Inflammatory macrophage (primary cell): ENCODE measurements around the gene JAG1.

ENCODE experiments used
- DNase-seq, 2 donors: peaks; one replicate each; pipeline ENCODE4 v3.0.0-alpha.2; 2020 to 2022
- total RNA-seq, 18 experiments: gene quantifications; one replicate each; lab custom pipeline; 2026; ENCODE audit warnings: mixed read lengths in 6 of 18, inconsistent platforms in 2 of 18; lab: John Stamatoyannopoulos, UW

The JAG1 gene
- total RNA-seq = 18.9 to 453 (median 54.1) reads per million in 18 experiments

- DNase-seq = peak; percentile 90 to 95
Observed at GRCh38 chr20:10673842-10674683, at the start of gene JAG1. Gene JAG1 (minus strand): TSS chr20:10673999. CDS start chr20:10673530, 469 bp downstream.

GRCh38 chr20:10721976-10722375 is 48.2 kb upstream of the JAG1 start:
- DNase-seq = no peak

DNA sequence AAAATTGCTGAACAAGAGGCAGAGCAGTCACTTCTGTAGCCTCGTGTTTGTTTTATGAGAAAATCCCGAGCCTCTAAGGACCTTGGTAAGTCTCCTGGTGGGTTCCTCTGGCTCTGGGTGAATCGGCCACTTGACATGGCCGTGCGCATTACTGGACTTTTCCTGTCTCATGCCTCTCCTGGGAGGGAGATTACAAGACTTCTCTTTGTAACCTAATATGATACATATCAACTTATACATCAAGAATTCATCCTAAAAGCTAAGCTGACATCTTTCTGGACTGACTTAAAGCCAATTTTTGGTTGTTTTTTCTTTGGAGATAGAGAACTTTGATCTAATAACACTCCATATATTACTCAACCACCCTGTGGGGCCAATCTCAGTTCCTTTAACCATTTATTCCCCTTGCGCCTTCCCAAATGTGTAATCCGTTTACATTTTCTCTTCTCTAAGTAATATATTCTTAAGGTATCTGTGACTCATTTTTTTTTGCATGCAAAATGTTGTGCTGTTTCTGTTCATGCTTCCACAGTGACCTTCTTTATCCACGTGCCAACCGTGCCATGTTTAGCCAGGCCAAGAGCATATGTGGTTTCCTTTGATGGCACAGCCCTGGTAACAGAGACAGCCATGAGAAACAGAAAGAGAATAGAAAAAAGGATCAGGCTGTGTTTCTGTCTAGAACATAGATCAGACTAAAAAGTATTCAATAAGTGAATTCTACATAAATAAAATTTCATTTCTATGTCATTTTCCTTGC is 47.5 kb upstream of the JAG1 start:
- DNase-seq = no peak

- DNase-seq = no peak
Observed at GRCh38 chr20:10720565-10720964, 46.8 kb upstream of the JAG1 start.

GRCh38 chr20:10719740-10720385 is 46.1 kb upstream of the JAG1 start:
- no peak for DNase-seq

DNA sequence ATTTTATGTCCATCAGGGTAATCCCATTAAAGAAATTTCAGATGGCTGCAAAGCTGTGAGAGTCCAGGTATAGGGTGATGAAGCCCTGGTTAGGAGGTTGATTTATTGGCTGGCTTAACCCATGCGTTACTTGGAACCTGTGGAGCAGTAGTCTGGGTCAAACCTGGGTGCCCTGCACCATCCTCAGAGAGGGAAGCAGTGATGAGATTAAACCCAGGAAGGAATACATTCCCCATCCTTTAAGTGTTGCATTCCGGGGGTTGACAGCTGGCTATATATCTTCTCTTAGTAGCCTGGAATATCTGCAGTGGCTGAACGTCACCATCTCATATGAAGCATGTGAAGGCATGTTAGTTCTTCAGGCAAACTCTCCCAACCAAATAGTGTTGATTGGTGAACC is 44.9 kb upstream of the JAG1 start:
- DNase-seq = no peak

DNA sequence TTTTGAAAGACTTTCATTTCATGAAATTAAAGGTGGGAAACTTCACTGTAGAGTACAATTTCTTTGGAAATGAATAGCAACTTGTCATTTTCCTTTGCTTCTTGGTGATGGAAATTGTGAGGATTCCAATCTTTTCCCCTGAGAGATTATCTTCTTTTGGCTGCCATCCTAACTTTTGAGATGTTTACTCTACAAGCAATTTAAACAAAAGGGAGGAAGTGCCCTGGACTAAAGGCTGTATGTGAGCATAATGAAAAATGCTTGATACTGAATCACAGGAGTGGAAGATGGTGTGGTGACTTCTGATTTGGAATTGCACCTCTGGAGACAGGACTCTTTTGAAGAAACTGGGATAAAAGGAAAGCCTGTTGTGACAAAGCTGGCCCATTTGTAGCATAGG is 43.1 kb upstream of the JAG1 start:
- DNase-seq = no peak

- DNase-seq = no peak
Observed at GRCh38 chr20:10715035-10715434, 41.2 kb upstream of the JAG1 start.

- DNase-seq = no peak
Observed at GRCh38 chr20:10714236-10714975, 40.6 kb upstream of the JAG1 start.

GRCh38 chr20:10713161-10713560 is 39.4 kb upstream of the JAG1 start:
- no peak for DNase-seq

GRCh38 chr20:10711903-10712451 is 38.2 kb upstream of the JAG1 start:
- no peak for DNase-seq

- no peak for DNase-seq
Observed at GRCh38 chr20:10710991-10711775, 37.4 kb upstream of the JAG1 start.

GRCh38 chr20:10709916-10710315 is 36.1 kb upstream of the JAG1 start:
- DNase-seq = no peak

GRCh38 chr20:10708351-10709185 is 34.8 kb upstream of the JAG1 start:
- DNase-seq = no peak

- DNase-seq = no peak
Observed at GRCh38 chr20:10707791-10708190, 34.0 kb upstream of the JAG1 start.

- no peak for DNase-seq
Observed at GRCh38 chr20:10707068-10707467, 33.3 kb upstream of the JAG1 start.

DNA sequence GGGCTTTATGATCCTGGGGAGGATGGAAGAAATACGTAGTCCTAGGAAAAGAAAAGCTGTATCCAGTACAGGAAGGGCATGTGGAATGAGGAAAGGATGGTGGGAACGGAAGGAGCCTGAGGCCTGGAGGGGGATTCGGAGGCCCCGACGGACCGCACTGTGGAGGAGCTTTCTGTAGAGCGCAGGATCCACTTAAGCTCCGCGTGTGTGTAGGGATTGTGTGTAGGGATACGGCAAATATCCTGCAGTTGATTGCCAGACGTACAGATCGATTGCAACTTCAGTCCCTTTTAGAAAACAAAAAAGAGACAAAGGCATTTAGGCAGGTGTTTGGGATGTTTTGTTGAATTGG is 32.6 kb upstream of the JAG1 start:
- DNase-seq = no peak

GRCh38 chr20:10705801-10706459 is 32.1 kb upstream of the JAG1 start:
- no peak for DNase-seq

GRCh38 chr20:10701607-10702006 is 27.8 kb upstream of the JAG1 start:
- no peak for DNase-seq

DNA sequence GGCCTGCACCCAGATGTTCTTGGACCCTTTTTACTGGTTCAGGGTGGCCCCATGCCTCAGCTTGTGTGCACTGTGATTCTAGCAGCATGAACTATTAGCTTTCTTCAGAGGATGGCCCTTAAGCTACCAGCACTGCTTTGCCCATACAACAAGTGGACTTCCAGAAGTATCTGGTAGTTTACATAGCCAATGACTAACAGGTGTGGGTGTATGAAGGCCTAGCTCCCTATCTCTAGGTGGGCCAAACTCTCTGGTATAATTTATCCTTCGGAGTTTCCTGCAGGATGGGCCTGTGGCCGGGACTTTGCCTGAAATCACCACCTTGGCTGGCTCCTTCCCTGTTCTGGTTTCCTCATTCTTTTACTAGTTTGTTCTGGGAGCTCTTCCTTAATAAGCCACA is 26.1 kb upstream of the JAG1 start:
- DNase-seq = no peak
